Upper lobe of left lung (tissue), 4 donors: ENCODE results near the gene SERPINA1.

Experiments used
- POLR2AphosphoS5 ChIP-seq, 2 donors: sonication (generic); formaldehyde crosslinking; IDR thresholded peaks; one replicate each; pipeline ENCODE4 v1.5.1; 2017; ENCODE audit warnings: antibody characterized with exemption in 2 of 2
- TF ChIP-seq, protein P1 (sequence below), 6 experiments: fragments of 450-650 bp in 4 of 6; fragments of 200-600 bp in 2 of 6; sonication (generic) in 2 of 6; IDR thresholded peaks; one replicate each; pipeline ENCODE4 v1.5.1; 2016 to 2019; ENCODE audit warnings: antibody characterized with exemption in 6 of 6

DNA sequence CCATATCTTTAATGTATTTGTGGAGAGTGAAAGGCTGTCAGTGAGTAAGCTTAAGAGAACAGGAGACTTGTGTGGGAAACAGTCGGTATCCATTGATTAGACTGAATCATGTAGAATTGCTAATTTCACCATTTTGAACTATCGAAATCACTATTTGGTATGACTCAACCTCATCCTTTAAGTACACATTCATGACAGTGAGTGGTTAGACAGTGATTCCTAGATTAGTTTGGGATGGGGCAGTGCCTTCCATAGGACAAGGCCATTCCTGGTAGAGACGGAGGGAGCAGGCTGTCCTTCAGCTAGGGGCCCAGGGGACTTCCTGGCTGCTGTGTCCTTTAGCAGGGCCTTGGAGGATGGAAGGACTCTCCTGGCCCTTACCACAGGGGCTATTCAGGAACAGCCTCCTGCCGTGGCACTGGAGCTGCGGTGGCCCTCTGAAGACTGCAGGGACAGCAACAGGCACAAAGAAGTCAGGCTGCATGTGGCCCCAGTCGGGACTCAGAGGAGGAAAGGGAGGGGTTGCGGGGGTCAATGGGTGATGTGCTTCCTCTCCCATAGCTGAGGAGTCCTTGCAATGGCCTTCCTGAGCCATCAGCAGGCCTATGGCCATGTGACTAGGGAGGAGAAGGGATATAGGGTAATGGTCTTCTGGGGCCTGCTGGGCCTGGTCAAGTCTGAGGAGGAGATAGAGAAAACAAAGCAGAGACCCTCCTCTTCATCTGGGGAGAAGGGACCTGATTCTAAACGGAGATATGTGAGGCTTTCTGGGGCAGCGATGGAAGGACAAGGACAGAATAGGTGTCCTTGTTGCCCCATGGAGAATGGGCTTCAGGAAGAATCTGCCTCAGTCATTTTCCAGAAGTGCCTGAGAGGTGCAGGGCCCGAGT is 11.2 kb downstream of the SERPINA1 start:
- TF ChIP-seq, protein P1, sequence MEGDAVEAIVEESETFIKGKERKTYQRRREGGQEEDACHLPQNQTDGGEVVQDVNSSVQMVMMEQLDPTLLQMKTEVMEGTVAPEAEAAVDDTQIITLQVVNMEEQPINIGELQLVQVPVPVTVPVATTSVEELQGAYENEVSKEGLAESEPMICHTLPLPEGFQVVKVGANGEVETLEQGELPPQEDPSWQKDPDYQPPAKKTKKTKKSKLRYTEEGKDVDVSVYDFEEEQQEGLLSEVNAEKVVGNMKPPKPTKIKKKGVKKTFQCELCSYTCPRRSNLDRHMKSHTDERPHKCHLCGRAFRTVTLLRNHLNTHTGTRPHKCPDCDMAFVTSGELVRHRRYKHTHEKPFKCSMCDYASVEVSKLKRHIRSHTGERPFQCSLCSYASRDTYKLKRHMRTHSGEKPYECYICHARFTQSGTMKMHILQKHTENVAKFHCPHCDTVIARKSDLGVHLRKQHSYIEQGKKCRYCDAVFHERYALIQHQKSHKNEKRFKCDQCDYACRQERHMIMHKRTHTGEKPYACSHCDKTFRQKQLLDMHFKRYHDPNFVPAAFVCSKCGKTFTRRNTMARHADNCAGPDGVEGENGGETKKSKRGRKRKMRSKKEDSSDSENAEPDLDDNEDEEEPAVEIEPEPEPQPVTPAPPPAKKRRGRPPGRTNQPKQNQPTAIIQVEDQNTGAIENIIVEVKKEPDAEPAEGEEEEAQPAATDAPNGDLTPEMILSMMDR (IDR thresholded peaks at IDR 0.05), result no peak
- TF ChIP-seq POLR2AphosphoS5 (IDR thresholded peaks at IDR 0.05), result no peak
